Hindlimb muscle (tissue), 1 donor: ENCODE measurements around the gene COMMD10. TPM values are rescaled to one million over a fixed set of nuclear protein-coding genes. Genes with fewer than 3 reads are reported as not detected.
A peak's percentile ranks its signal among the peaks of the same experiment; 100 is the strongest.
"Not testable (repeated sequence)": the region's sequence is repeated elsewhere in the genome, so short reads cannot be mapped to it uniquely, and the experiment has no call there.

Experiments
- DNase-seq: peaks from one replicate; pipeline ENCODE4 v3.0.0-alpha.2; 2013
- polyA plus RNA-seq: library from polyadenylated mRNA; unstranded; fragments of 120-200 nt; gene quantifications from one replicate; pipeline ENCODE4 v1.2.1, GENCODE V29; 2013; ENCODE audit not compliant: insufficient read length

The COMMD10 gene
- polyA plus RNA-seq, result 23.9 TPM

DNA sequence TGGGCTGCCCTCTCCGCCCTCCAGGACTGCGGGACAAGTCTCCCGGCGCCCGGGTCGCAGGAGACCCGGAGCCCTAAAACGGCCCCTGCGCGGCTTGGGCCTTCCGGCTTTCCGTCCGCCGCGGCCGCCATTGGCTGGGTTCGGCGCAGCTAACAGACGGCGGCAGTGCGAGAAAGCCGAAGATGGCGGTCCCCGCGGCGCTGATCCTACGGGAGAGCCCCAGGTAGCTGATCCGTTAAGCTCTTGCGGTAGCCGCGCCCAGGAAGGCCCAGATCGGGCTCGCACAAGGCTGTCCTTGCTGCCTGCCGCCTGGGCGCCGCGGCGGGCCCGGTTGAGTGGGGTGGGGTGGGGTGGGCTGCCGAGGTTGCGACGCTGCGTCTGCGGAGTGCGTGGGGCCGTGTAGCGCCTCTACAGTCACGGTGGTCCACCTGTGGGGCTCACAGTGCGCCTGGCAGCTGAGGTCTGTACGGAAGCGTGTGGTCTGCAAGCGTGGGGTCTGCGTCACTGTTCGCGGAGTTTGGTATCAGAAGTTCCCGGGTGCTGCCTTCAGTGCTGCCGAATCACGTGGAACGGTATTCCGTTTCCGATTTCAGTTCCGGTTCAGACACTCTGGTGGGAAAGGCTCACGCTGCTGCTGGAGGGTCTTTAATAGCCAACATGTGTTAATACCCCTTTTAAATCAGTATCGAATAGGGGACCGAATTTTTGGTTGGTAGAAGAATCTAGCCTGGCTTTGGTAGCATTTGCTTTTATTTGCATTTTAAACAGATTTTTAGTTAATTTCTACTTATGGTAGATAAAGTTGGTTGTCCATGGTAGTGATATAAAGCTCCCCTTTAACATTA lies at the start of gene COMMD10:
Gene COMMD10, plus strand, starts transcription at position 155 of the 845 bp plus-strand sequence.
- peak; percentile 84 for DNase-seq

DNA sequence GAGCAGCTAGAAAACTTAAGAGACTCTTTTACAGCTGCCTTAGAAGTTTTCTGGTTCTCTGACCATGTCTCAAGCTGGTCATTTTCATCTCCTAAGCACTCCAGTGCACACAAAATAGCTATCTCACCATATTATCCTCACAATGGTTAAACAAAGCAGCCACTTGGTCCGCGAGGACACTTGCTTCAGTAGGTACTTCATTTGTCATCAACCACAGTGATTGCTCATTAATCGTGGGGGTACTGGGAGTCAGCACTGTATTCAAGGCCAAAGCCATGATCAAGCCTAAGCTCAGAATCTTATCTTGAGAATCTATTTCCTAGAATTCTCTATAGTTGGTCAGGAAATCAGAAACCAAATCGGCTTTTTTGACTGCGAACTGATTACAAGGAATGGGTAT lies 49.7 kb upstream of the COMMD10 start:
- no peak for DNase-seq

DNA sequence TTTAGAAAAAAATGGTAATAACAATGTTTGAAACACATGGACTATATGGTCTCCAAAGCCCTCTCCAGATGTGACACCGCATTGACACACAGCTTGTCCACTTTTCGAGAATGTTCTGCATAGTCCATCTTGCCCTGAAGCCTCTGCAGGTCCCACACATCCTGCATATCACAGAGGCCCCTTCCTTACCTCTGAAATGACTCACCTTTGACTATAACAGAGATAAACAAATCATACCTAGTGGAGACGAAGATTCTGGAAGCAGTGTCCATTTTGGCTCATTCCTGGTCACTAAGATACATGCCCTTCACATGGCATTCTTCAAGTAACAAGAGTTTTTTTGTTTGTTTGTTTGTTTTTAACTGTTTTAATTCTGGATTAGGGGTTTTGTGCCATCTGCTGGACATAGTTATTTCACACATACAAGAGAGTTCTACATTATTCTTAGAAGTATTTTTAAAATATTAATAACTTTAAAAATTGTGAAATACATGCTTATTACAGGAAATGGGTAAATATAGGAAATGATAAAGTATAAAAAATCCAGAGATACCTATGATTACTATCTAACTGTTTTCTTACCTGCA lies 47.5 kb upstream of the COMMD10 start:
- DNase-seq, result no peak

DNA sequence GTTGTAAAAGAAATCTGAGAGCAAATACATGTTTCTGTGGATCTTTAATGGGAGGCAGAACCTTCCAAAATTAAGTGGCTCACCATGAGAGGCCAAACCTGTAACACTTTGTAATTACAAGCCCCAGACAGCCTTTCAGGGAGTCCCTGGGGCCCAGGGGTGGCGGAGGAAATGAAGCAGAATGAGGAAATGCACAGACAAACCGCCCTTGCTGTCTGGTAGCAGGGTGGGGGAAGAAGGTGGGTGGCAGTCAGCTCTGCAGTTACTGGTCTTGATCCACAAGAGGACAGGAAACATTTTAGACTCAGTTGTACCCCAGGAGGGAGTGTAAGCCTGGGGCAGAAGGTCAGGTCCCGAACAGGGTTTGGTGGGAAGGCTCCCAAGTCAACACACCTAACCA lies 46.0 kb upstream of the COMMD10 start:
- DNase-seq, result no peak

DNA sequence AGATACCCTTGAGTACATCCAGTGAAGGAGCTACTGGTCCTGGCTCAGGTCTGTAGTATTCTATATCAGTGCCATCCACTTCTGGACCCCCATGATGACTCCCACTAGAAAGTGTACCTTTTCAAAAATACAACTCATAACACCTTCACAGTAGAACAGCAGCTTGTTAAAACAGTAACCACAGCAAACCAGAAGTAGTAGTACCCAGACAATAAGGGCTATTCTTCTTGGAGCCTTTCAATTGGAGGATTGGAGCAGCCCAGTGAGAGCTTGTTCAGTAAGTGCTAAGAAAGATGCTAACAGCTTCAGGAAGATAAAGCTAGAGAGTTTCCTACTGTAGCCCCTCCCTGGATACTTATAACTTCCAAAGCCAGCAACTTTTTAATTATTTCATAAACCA lies 42.5 kb upstream of the COMMD10 start:
- no peak for DNase-seq

DNA sequence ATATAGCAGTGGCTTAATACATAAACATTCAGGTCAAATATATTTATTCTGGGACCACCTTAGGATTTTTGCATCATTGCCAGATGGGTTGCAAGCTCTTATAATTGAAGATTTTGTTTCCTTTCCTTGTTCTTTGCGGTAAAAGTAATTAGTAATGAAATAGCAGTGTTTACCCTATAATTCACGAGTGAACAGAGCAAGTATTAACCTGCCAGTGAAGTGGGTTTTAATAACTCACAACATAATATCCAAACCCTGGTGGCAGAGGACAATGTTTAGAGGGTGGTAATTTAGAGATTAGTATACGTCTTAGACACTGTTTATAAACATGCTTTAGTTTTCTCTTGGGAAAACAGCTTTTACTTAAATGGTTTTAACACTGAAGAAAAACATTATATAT lies 40.8 kb upstream of the COMMD10 start:
- DNase-seq, result no peak

DNA sequence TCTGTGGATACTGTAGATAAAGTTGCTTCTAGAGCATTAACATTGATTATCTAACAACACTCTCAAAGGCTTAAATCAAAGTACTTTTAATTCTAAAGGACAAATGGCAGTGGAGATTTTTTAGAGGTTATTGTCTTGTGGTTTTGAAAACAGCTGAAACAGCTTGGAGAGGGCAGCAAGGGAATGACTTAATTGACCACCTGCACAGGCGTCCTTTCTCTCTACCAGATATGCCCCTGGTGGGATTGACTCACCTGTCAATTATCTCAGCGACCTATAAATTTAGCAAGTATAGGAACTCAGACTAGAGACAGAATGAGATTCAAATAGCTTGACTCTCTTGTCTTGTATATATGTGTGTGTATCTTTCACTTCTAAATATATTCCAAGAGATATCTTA lies 39.0 kb upstream of the COMMD10 start:
- no peak for DNase-seq

DNA sequence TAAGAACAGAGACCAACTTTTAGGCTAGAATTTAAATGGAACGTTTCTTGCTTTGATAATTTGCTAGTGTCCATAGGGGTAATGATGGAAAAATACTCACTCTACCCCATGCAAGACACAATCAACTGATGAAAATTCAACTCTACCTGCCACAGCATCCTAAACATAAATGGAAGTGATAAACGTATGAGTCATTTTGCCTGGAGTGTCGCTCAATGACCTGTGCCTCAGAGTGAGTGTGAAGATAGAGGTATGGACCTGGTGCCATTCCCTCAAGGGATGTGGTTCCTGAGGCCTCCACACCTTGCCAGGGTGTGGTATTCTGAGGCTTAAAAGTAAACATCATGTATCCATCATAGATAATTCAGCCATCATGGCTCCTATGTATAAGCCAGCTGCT lies 38.6 kb upstream of the COMMD10 start:
- DNase-seq, result no peak

DNA sequence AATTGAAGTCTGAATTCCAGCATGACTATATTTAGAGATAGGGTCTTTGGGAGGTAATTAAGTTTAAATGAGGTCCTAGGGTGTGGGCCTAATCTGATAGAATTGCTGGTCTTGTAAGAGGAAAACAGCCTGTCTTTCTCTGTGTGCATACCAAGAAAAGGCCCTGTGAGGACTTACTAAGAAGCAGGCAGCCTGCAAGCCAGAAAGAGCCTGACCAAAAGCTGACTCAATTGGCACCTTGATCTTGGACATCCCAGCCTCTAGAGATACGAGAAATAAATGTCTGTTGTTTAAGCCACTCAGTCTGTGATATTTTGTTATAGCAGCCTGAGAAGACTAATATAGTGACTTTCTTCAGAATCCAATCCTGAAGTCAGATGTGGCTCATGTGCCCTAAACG lies 38.0 kb upstream of the COMMD10 start:
- no peak for DNase-seq

DNA sequence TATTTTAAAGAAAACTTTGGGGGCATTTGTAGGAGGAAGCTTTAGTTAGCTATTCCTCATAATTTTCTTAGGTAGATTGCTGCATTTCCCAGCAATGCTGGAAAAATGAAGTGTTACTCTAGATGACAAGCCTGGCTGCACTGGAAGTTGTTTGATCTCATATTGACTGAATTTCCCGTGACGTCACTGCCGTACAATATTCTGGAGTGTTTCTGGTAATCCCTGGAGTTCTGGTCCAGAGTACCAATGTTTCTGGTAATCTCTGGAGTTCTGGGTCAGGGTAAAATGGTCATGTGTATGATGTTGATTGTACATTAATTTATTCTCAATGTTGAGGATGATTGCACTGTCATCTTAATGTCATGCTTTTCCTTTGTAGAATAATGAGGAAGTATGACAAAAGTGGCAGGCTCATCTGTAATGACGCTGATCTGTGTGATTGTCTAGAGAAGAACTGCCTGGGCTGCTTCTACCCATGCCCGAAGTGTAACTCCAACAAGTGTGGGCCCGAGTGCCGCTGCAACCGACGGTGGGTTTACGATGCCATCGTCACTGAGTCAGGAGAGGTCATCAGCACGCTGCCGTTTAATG lies 26.4 kb upstream of the COMMD10 start:
- no peak for DNase-seq

DNA sequence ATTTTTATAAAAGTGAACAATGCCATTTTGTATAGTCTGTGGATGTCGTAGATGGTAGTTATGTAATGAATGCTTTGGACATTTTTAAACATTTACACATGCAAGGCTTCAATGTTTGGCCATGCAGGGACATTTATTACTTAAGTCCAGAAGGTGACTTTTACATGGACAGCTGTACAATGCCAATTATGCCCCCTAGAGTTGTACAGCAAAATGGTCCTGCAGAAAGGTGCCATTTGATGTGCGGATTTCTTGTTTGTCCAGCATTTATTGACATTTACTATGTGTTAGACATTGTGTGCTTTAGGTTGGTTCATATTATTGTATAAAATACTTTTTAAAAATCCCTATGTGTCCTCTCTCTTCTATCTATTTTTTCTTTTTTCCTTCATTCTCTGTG lies 22.5 kb upstream of the COMMD10 start:
- DNase-seq, result no peak

DNA sequence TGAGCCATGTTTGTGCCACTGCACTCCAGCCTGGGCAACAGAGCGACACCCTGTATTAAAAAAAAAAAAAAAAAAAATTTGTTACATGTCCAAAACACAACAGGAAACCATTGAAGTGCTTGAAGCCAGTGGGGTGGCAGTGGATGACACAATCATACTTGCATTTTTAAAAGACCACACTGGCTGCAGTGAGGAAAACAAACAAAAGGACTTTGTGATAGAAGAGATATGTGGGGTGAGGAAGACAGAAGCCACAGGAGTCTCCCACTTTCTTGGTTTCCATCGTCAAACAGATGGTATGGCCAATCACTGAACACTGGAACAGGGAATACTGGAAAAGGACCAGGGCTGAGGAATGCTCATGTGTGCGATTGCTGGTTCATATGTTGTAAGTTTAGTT lies 20.9 kb upstream of the COMMD10 start:
- no peak for DNase-seq

DNA sequence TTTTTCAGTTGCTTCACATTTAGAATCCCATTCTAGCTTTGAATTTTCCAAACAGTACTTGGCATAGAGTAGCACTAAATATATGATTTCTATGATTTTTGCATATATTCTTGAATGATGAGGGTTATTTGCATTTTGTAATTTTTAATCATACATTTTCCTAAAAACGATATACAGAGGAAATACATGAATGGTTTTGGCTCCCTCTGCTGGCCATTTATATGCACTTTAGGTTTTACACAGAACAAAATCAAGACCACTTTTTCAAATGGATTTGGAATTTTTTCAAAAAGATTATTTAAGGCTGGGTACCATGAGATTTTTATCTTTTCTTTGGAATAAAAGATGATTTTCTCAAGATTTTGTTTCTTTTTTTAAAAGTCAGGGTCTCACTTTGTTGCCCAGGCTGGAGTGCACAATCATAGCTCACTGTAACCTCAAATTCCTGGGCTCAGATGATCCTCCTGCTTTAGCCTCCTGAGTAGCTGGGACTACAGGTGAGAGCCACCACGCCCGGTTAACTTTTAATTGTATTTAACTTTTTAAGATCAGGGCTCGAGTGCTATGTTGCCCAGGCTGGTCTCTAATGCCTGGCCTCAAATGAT lies 16.7 kb upstream of the COMMD10 start:
- peak; percentile 65 for DNase-seq

DNA sequence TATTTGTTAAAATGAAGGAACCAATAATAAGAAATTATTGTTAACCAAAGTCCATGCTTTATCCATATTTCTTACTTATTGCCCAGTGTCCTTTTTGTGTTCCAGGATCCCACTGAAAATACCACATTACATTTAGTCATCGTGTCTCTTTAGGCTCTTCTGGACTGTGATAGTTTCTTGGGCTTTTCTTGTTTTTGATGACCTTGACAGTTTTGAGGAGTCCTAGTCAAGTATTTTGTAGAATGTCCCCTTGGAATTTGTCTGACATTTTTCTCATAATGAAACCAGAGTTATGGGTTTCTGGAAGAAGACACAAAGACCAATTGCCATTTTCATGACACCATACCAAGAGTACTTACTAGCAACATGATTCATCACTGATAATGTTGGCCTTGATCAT lies 13.6 kb upstream of the COMMD10 start:
- DNase-seq, result no peak

DNA sequence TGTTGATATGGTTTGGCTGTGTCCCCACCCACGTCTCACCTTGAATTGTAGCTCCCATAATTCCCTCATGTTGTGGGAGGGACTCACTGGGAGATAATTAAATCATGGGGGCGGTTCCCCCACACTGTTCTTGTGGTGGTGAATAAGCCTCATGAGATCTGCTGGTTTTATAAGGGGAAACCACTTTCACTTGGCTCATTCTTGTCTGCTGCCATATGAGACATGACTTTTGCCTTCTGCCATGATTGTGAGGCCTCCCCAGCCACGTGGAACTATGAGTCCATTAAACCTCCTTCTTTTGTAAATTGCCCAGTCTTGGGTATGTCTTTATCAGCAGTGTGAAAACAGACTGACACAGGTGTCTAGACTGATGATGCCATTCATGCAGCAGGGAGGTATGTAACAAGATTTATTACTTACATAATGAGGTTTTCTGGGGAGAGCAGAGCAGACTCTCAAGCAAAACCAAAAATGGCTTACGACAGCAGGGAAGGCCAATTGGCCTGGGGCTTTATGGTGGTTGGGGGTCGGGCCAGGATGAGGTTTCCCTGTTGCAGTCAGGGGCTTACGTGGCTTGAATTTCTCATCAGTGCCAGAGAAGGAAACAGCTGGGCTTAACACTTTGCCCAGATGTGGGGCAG lies 9.5 kb upstream of the COMMD10 start:
- DNase-seq, result no peak

DNA sequence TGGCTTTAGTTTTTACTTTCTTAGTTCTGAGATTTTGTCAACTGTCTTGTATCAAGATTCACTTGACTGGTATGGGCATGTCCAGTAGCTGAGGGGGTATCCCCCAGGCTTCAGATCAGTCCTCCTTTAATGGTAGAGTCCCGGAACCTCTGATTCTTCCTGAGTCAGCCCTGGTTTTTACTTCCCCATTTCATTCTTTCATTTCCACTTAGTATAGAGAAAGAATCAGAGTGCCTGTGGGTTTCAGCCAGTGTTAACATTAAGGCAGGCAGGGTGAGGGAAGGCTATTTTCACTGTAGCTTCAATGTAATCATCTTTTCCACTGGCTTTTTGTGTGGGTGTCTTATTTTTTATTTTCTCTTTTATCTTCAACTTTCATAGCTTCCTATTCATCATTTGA lies 8.3 kb upstream of the COMMD10 start:
- no peak for DNase-seq

DNA sequence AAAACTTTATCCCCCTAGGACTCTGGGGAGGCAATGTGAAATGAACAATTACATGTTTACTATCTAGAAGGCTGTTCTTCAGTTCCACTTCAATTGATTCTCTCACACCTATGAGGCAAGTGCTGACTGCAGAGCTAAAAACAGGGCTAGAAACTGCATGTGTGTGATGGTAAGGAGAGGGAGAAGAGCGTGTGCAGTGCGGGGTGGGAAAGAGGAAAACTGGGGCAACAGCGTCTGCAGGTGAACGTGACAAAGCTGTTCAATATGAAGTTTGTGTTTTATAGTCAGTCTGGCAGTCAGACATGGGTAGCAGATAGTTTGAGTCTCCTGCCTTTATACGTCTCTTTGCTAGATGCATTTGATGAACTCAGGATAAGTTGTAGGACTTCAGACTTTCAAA lies 6.6 kb upstream of the COMMD10 start:
- DNase-seq, result no peak

DNA sequence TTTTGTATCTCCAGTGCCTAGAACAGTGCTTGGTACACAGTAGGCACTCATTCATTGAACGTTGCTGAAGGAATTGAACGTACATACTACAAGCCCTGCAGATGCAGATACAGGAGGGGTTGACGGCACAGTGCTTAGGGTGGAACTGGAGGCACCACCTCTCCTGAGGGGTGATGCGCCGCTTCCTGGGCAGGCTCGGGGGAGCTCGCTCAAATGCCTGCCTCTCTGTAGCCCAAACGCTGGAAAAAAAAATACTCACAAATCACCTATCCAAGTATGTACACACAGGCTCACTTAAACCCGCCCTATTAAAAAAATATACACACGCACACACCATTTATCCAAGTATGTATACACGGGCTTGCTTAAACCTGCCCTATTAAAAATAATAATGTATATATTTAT lies 536 bp upstream of the COMMD10 start:
- DNase-seq, result peak; percentile 8

DNA sequence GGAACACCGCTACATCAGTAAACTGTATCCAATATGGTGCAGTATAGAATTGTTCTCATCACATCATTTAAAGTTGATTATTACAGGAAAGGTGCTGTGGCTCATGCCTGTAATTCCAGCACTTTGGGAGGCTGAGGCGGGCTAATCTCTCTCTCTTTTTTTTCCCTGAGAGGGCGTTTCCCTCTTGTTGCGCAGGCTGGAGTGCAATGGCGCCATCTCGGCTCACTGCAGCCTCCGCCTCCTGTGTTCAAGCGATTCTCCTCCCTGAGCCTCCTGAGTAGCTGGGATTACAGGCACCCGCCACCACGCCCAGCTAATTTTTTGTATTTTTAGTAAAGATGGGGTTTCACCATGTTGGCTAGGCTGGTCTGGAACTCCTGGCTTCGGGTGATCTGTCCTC lies 1.5 kb downstream of the COMMD10 start:
- DNase-seq, result not testable (repeated sequence)

DNA sequence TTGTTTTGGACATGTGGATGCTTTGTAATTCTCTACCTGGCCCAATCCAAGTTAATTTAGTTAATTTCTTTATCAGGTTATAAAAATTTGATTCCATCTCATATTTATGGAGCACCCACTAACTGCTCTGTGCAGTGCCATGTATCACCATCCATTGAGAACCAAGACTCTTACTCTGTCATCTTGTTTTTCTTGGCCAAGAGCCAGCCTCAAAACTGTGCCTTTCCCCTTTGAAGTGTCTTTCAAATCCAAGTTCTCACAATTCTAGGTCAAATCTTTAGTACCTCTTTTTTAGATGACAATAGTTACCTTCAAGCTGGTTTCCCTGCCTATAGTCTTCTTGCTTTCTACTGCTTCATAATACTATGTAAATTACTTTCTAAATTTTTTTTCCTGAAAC lies 3.2 kb downstream of the COMMD10 start:
- DNase-seq, result no peak

DNA sequence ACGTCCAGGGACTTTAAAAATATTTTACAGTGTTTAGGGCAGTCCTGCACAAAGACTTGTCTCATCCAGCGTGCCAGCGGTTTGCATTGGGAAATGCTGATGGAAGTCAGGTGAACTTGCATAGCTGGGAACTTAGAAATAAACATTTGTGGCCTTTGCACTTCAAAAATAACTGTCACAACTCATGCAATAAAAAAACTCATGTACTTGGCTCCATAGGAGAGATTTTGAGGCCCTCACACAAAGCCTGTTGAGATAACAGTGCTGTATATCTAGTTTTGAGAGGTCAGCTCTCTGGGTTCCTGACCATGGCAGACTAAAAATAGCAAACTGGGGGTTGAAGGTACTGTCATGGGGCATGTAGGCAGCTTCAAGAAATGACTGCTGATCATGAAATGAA lies 5.5 kb downstream of the COMMD10 start:
- no peak for DNase-seq

DNA sequence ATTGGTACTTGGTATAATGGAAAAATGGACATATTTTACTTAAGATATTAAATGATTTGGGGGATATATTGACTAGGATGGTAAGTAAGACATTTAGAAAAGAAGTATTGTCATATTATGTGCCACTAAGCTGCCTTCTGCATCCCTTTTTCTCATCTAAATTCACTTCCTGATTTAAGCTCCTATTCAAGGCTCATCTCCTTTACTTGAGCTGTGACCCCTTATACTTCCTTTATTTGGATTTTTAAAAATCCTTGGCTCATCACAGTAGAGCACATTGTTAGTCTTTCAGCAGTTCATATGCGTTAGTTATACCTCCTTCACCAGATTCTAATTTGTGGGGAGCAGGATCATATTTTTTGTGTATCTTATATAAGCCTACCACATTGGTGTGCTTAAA lies 6.6 kb downstream of the COMMD10 start:
- no peak for DNase-seq

DNA sequence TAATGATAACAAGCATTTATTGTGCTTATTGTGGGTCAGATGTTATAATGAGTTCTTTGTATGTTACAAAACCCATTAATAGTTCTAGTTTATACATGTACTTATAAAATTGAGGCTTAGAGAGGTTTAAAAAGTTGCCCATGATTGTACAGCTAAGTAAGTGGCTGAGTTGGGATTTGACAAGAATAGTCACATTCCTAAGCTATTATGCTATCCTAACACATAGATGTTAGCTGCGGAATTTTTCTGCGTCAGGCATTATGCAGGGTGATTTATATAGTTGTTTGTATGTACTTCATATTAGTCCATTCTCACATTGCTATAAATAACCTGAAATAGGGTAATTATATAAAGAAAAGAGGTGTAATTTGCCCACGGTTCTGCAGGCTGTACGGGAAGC lies 12.5 kb downstream of the COMMD10 start:
- DNase-seq, result no peak
